Naive thymus-derived CD4-positive, alpha-beta T cell (primary cell): ENCODE measurements around the gene EML6. TPM values are rescaled to one million over a fixed set of nuclear protein-coding genes. Genes with fewer than 3 reads are reported as not detected.
A peak's percentile ranks its signal among the peaks of the same experiment; 100 is the strongest.

Source experiments
- ATAC-seq: fragments of 150-1000 bp; cut with Tn5 transposase; 2 replicates; pipeline ENCODE4 v1.10.0; 2021; ENCODE audit warnings: mild to moderate bottlenecking, moderate library complexity
- CTCF ChIA-PET: fragments of 350-600 bp; sonication (Branson Sonifier 250); formaldehyde crosslinking; loops from one replicate; lab custom pipeline; 2021; ENCODE audit warnings: antibody characterized with exemption; lab: Charles Lee
- POLR2A ChIA-PET: fragments of 350-600 bp; sonication (Branson Sonifier 250); formaldehyde crosslinking; loops from one replicate; lab custom pipeline; 2021; ENCODE audit warnings: antibody characterized with exemption, inconsistent platforms; lab: Charles Lee
- DNase-seq, 9 donors: peaks; one replicate each; pipeline versions ENCODE4 v3.0.0 to v3.0.0-alpha.2; 2020 to 2022; ENCODE audit warnings: mixed read lengths in 1 of 9
- H3K27ac ChIP-seq: one replicate; pipeline ENCODE4 v1.7.0; 2013; ENCODE audit warnings: mild to moderate bottlenecking, low read depth, low read length, moderate library complexity
- H3K27me3 ChIP-seq, 2 donors: one replicate each; pipeline ENCODE4 v1.7.0; 2013; ENCODE audit warnings: low read length in 2 of 2, mild to moderate bottlenecking in 2 of 2, moderate library complexity in 2 of 2; ENCODE audit not compliant: control insufficient read depth in 2 of 2, insufficient read depth in 2 of 2
- H3K36me3 ChIP-seq, 3 experiments: 1 replicate in 2 of 3; 2 replicates in 1 of 3; pipeline ENCODE4 v1.7.0; 2013; ENCODE audit warnings: low read length in 3 of 3, mild to moderate bottlenecking in 3 of 3, moderate library complexity in 1 of 3; ENCODE audit not compliant: insufficient read depth in 3 of 3, control insufficient read depth in 2 of 3
- H3K4me1 ChIP-seq, 2 donors: one replicate each; pipeline ENCODE4 v1.7.0; 2013; ENCODE audit warnings: low read length in 2 of 2, mild to moderate bottlenecking in 2 of 2, moderate library complexity in 1 of 2; ENCODE audit not compliant: control insufficient read depth in 2 of 2, insufficient read depth in 2 of 2
- H3K4me3 ChIP-seq: 2 replicates; pipeline ENCODE4 v1.7.0; 2013; ENCODE audit warnings: mild to moderate bottlenecking, low read length
- H3K9me3 ChIP-seq, 3 experiments: 1 replicate in 2 of 3; 2 replicates in 1 of 3; pipeline ENCODE4 v1.7.0; 2013; ENCODE audit warnings: low read length in 3 of 3; ENCODE audit not compliant: control insufficient read depth in 2 of 3
- H3K27ac Mint-ChIP-seq, 9 donors: one replicate each; pipeline ENCODE4 v1.8.0; 2020 to 2022; ENCODE audit warnings: mixed read lengths in 9 of 9, mild to moderate bottlenecking in 8 of 9, moderate library complexity in 5 of 9, inconsistent platforms in 2 of 9
- H3K27me3 Mint-ChIP-seq, 5 donors: one replicate each; pipeline ENCODE4 v1.8.0; 2021 to 2022; ENCODE audit warnings: mixed read lengths in 5 of 5, mild to moderate bottlenecking in 1 of 5
- H3K36me3 Mint-ChIP-seq, 5 donors: one replicate each; pipeline ENCODE4 v1.8.0; 2020 to 2022; ENCODE audit warnings: mixed read lengths in 5 of 5, mild to moderate bottlenecking in 3 of 5, inconsistent platforms in 1 of 5
- H3K4me1 Mint-ChIP-seq, 7 donors: one replicate each; pipeline ENCODE4 v1.8.0; 2020 to 2022; ENCODE audit warnings: mixed read lengths in 7 of 7, mild to moderate bottlenecking in 3 of 7, inconsistent platforms in 1 of 7
- H3K4me3 Mint-ChIP-seq, 10 donors: one replicate each; pipeline ENCODE4 v1.8.0; 2020 to 2022; ENCODE audit warnings: mild to moderate bottlenecking in 10 of 10, mixed read lengths in 10 of 10, moderate library complexity in 6 of 10, inconsistent platforms in 2 of 10
- H3K9me3 Mint-ChIP-seq, 11 donors: one replicate each; pipeline ENCODE4 v1.8.0; 2020 to 2022; ENCODE audit warnings: mixed read lengths in 11 of 11, mild to moderate bottlenecking in 4 of 11, inconsistent platforms in 1 of 11, moderate library complexity in 1 of 11
- intact Hi-C, 2 donors: fragments of 100-400 bp; cut with micrococcal nuclease; formaldehyde crosslinking; loops; one replicate each; pipeline ENCODE4 v1.15.1; 2023
- polyA plus RNA-seq, 2 donors: library from polyadenylated mRNA; unstranded; fragments of 300-500 nt; fragmentation: Illumina TruSeq; gene quantifications; one replicate each; pipeline ENCODE4 v1.2.3, GENCODE V29; 2021
- total RNA-seq, 6 experiments: library from RNA in 5 of 6; stranded (reverse) in 5 of 6; gene quantifications; 1 replicate in 5 of 6; 2 replicates in 1 of 6; pipeline ENCODE4 v1.2.3 and lab custom pipeline; 2021 to 2026

EML6 gene
- total and polyA plus RNA-seq, 7 experiments from 2014 or later, result 0.32 to 2.5 (median 1.5) TPM; not detected in 2

GRCh38 chr2:54950811-54951210, 227.3 kb downstream of the EML6 start:
- POLR2A ChIA-PET, result no interaction called here
- no peaks in the 10 kb centered on the region for H3K36me3 Mint-ChIP-seq
- no peak overlapping the region for H3K27ac Mint-ChIP-seq

DNA sequence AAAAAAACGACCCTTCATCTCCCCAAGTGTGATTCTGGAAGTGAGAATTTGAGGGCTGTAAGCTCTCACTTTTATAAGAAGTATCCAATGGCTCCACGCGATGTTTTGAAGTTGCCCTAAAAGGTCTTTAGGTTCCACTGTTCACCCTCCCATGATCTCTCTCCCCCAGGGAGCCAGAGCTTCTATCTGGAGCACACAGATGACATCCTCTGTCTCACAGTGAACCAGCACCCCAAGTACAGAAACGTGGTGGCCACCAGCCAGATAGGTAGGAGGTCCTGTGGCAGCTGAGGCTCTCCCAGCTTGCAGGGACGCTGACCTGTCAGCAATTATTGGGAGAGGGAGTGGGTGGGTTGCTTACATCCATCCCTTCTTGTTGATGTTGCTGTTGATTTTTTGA, 229.0 kb downstream of the EML6 start:
- H3K27ac ChIP-seq, result no peak overlapping the region
- intact Hi-C loops, result no loop called here
- no peak overlapping the region for H3K27ac Mint-ChIP-seq
- H3K36me3 Mint-ChIP-seq, result no peaks in the 10 kb centered on the region
- peaks cover 0 to 14% (median 0%) of the 10 kb centered on the region in 7 donors for H3K4me1 Mint-ChIP-seq
- H3K4me3 ChIP-seq, result no peak overlapping the region
- no peak overlapping the region for H3K4me3 Mint-ChIP-seq
- no peaks in the 10 kb centered on the region for H3K4me1 ChIP-seq
- no peak for ATAC-seq
- H3K27me3 ChIP-seq, result no peaks in the 10 kb centered on the region
- CTCF ChIA-PET, result no interaction called here
- POLR2A ChIA-PET, result no interaction called here
- peaks cover 0 to 21% (median 0%) of the 10 kb centered on the region in 5 donors for H3K27me3 Mint-ChIP-seq
- DNase-seq, result no peak
- no peaks in the 10 kb centered on the region for H3K9me3 ChIP-seq
- H3K36me3 ChIP-seq, result no peaks in the 10 kb centered on the region
- H3K9me3 Mint-ChIP-seq, result peaks cover 0 to 3% (median 0%) of the 10 kb centered on the region in 11 donors

More at GRCh38 chr2:54950811-54951210, 227.3 kb downstream of the EML6 start:
- ATAC-seq, result no peak
- Histone ChIP-seq H3K4me3 (no peak overlapping the region), H3K9me3 (no peaks in the 10 kb centered on the region), H3K27ac (no peak overlapping the region), H3K27me3 (no peaks in the 10 kb centered on the region), H3K36me3 (no peaks in the 10 kb centered on the region), H3K4me1 (no peaks in the 10 kb centered on the region)
- peaks cover 0 to 21% (median 0%) of the 10 kb centered on the region in 5 donors for H3K27me3 Mint-ChIP-seq
- peaks cover 0 to 13% (median 0%) of the 10 kb centered on the region in 7 donors for H3K4me1 Mint-ChIP-seq
- no peak for DNase-seq
- no peak overlapping the region for H3K4me3 Mint-ChIP-seq
- intact Hi-C loops, result no loop called here
- H3K9me3 Mint-ChIP-seq, result peaks cover 0 to 3% (median 0%) of the 10 kb centered on the region in 11 donors
- CTCF ChIA-PET, result no interaction called here

DNA sequence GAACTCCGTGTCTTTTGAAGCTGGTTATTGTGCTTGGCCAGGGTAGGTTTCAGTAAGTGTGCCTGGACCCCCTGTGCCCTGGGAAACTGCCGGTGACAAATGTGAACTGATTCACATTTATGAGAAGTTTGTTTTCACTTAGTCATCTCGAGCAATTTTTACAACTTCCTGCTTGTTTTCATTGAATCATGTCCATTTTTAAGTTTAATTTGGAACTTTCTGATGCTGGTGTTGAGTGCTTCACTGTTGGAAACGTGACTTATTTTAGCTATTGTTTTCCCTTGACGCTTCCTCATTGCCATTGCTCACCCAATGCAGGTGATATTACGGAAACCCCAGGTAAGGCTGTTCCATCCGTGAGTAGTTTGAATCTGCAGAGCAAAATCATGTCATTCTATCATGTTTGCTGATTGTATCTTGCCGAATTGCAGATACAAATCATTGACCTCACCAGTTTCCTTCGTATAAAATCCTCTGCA, 229.6 kb downstream of the EML6 start:
- H3K9me3 Mint-ChIP-seq, result peaks cover 0 to 3% (median 0%) of the 10 kb centered on the region in 11 donors

DNA sequence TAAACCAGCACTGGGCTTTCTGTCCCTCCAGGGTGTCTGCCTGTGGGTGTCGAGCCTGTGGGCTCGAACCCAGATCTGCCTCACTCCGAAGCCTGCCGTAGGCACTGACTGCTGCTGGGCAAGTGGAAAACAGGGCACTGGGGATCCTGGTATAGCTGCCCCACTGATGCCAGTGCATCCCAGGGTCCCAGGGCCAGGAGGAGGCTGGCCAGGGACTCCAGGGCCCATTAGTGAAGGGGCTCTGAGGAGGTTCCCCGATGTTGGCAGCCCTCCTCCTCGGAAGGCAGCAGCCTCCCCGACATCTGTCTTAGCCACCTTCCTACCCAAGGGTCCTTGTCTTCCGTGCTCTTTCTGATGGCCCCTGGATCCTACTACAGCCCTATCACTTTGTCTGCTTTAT, 230.7 kb downstream of the EML6 start:
- peaks cover 0 to 14% (median 0%) of the 10 kb centered on the region in 7 donors for H3K4me1 Mint-ChIP-seq
- no peak for ATAC-seq

More for the DNA sequence above, 229.6 kb downstream of the EML6 start:
- Mint-ChIP-seq H3K36me3 (no peaks in the 10 kb centered on the region), H3K27ac (no peak overlapping the region), H3K4me3 (no peak overlapping the region), H3K4me1 (peaks cover 0 to 14% (median 0%) of the 10 kb centered on the region in 7 donors), H3K27me3 (peaks cover 0 to 19% (median 0%) of the 10 kb centered on the region in 5 donors)
- intact Hi-C loops, result no loop called here
- no peak for ATAC-seq
- Histone ChIP-seq H3K36me3 (no peaks in the 10 kb centered on the region), H3K27ac (no peak overlapping the region), H3K9me3 (no peaks in the 10 kb centered on the region), H3K4me1 (no peaks in the 10 kb centered on the region), H3K4me3 (no peak overlapping the region), H3K27me3 (no peaks in the 10 kb centered on the region)
- ChIA-PET POLR2A (no interaction called here), CTCF (no interaction called here)
- DNase-seq, result no peak

GRCh38 chr2:54954705-54955357, 231.4 kb downstream of the EML6 start:
- Histone ChIP-seq H3K4me1 (no peaks in the 10 kb centered on the region), H3K9me3 (no peaks in the 10 kb centered on the region), H3K27ac (no peak overlapping the region), H3K27me3 (no peaks in the 10 kb centered on the region), H3K4me3 (no peak overlapping the region), H3K36me3 (no peaks in the 10 kb centered on the region)
- intact Hi-C loops, result no loop called here
- DNase-seq (no peak), ATAC-seq (no peak)
- CTCF ChIA-PET, result no interaction called here
- POLR2A ChIA-PET, result no interaction called here
- H3K36me3 Mint-ChIP-seq, result no peaks in the 10 kb centered on the region
- H3K9me3 Mint-ChIP-seq, result peaks cover 0 to 3% (median 0%) of the 10 kb centered on the region in 11 donors
- H3K4me3 Mint-ChIP-seq, result no peak overlapping the region
- peak overlapping the region in 1 of 9 donors; percentile 26 for H3K27ac Mint-ChIP-seq
- H3K4me1 Mint-ChIP-seq, result peaks cover 0 to 14% (median 0%) of the 10 kb centered on the region in 7 donors
- peaks cover 0 to 2% (median 0%) of the 10 kb centered on the region in 5 donors for H3K27me3 Mint-ChIP-seq

More for the DNA sequence above, 230.7 kb downstream of the EML6 start:
- Mint-ChIP-seq H3K27ac (no peak overlapping the region), H3K27me3 (peaks cover 0 to 8% (median 0%) of the 10 kb centered on the region in 5 donors), H3K36me3 (no peaks in the 10 kb centered on the region), H3K9me3 (peaks cover 0 to 3% (median 0%) of the 10 kb centered on the region in 11 donors), H3K4me3 (no peak overlapping the region)
- Histone ChIP-seq H3K36me3 (no peaks in the 10 kb centered on the region), H3K27ac (no peak overlapping the region), H3K27me3 (no peaks in the 10 kb centered on the region), H3K4me1 (no peaks in the 10 kb centered on the region), H3K9me3 (no peaks in the 10 kb centered on the region), H3K4me3 (no peak overlapping the region)
- POLR2A ChIA-PET, result interaction anchor here (0.8 kb wide), 1 partner anchor 15 kb away, joined by 3 read pairs; no protein-coding TSS in a partner anchor
- no peak for DNase-seq
- intact Hi-C loops, result no loop called here
- CTCF ChIA-PET, result no interaction called here

DNA sequence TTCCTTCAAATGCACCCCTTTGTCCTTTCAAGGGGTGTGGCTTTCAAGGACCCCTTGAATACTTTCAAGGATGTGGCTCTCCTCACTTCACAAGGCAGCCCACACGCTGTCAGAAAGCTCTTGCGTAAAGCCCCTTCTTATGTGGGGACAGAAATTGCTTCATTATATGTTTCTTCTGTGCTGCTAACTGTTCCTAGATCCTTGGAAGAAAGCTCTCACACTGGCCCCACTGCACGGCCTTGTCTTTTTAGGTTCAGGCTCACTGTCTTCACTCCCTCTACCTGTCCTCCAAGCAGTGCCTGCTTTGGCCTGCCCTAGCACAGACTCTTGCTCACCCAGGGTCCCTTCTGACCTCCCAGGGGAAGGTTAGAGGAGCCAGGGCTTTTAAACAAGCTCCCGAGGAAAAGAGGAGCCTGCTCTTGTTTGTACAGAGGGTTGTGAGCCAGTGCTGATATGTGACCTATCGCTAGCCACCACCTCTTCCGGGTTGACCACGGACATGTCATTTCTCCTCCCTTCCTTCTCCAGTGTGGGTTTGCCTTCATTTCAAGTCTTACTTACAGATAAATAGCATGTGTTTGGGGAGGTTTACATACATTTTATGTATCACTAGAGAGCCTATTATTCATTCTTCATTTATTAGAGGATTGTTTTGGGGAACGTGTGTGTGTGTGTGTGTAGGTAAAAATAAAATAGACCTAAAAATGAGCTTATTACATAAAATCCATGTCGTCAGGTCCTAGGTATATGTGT, 232.1 kb downstream of the EML6 start:
- peaks cover 0 to 3% (median 0%) of the 10 kb centered on the region in 11 donors for H3K9me3 Mint-ChIP-seq
- Histone ChIP-seq H3K9me3 (no peaks in the 10 kb centered on the region), H3K36me3 (no peaks in the 10 kb centered on the region), H3K4me1 (no peaks in the 10 kb centered on the region), H3K4me3 (no peak overlapping the region), H3K27me3 (no peaks in the 10 kb centered on the region), H3K27ac (no peak overlapping the region)
- peaks cover 0 to 14% (median 0%) of the 10 kb centered on the region in 7 donors for H3K4me1 Mint-ChIP-seq
- H3K4me3 Mint-ChIP-seq, result no peak overlapping the region
- ChIA-PET CTCF (no interaction called here), POLR2A (no interaction called here)
- H3K27me3 Mint-ChIP-seq, result no peaks in the 10 kb centered on the region
- ATAC-seq, result peak; percentile 44
- intact Hi-C loops, result no loop called here
- peaks cover 0 to 2% (median 0%) of the 10 kb centered on the region in 5 donors for H3K36me3 Mint-ChIP-seq
- H3K27ac Mint-ChIP-seq, result no peak overlapping the region
- no peak for DNase-seq
